Germinal center (tissue), 1 donor: ENCODE measurements around the gene MYZAP.

Experiments
- DNase-seq: peaks from one replicate; pipeline ENCODE4 v3.0.0; 2012; ENCODE audit warnings: mixed read lengths, low spot score

MYZAP gene

DNA sequence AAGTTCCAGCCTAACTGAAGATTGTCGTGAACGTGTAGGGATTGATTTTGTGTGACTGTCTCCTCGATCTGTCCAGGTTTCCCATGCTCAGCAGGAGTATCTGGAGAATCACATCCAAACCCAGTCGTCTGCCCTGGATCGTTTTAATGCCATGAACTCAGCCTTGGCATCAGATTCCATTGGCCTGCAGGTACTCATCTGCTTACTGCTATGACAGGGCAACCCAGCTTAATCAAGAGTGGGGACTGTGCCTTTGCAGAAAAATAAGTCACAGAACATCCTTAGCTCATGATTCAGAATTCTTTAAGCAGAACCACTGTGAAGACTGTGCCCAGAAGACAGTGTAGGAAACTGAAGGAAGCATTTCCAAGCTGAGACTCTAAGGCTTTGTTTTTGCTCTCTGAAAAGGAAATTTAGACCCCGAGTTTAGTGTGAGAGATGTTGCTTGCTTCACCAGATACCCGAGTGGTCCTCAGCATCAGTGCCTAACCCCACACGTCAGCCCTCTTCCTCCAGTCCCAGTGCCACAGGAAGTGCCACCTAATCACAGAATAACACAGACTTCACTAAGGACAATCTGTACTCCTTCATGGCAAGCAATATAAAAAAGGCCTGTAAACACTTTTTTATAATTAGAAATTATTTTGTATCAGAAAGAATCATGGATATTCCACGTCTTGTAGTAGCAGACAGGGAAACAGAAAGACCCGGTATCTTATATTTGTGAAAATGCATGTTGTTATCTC, 34.2 kb downstream of the MYZAP start:
- no peak for DNase-seq

GRCh38 chr15:57626713-57627440, 35.2 kb downstream of the MYZAP start:
- no peak for DNase-seq

- no peak for DNase-seq
Measured at GRCh38 chr15:57631386-57632110, 39.8 kb downstream of the MYZAP start.

DNA sequence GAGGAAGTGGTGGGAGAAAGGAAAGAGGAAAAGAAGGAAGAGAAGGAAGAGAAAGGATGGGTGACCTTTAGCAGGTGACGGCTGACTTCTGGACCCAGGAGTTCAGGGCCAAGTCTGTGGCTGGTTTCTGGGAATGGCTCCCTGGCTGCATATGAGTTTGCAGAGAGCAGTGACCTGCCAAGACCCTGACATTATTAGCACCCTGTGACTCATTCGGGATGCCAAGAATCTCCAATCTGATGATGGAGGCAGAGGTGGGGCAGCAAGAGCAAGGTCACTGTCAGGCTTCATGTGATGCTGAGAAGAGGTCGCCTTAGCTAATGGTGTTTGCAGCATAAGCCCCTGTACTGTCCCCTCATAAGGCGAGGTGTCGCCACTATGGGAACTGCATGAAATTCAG, 42.6 kb downstream of the MYZAP start:
- DNase-seq = no peak

DNA sequence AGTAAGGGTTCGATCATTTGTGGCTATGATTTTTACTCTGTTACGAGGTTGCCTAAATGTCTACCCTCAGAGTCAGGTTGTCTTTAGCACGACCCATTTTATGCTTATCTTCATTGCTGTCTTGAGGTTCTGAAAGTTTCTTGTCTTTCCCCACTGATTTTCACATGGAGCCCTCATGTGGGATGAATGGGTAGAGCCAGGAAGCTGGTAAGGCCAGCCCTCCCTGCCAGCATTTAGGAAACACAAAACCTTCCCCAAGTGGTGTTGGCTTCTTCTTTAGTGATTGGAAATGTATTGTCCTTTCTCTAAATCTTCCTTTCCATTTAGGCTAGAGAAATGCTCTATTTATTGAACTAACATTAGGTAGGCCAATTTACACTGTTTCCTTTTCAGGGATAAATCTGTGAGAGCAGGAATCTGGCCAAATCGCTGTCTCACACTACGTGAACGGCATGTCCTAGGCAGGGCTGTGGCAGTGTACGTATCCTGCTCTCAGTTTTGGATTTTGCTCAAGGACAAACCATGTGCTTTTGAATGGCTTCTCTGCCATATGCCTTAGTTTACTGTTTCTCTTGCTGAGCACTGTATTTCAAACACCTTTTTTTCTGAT, 43.7 kb downstream of the MYZAP start:
- no peak for DNase-seq

GRCh38 chr15:57637846-57638245, 46.1 kb downstream of the MYZAP start:
- DNase-seq = no peak

GRCh38 chr15:57639306-57639705, 47.6 kb downstream of the MYZAP start:
- no peak for DNase-seq

DNA sequence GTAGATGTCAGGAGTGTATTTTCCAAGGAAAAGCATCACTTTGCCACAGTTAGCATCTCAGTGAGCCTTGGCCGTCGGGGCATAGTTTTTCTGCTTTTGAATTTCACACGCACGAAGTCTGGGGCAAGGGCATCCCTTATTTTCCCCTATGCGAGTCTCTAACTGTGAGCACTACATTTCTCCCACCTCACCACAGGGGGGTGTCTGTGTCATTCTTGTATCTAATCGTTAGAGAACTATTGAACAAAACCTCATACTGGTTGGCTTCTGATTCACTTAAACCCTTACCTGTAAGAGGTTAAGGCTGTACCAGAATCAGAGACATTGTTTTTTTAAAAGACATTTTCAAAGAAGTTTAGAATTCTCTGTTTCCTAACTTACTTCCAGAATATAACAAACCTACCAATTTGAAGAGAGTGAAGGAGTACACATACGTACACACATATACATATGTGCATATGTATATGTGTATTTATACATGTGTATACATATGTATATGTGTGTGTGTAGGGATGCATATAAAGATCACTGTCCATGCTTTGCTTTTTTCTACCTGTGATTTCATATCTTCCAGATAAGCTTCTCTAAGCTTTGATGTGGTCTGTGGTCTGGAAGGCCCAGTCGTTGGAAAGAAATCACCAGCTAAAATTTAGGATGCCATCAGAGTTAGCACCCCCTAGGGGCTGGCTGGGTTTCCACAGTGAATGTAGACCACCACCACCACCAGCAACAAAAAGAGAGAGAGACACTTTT, 49.4 kb downstream of the MYZAP start:
- DNase-seq = peak; percentile 8

- no peak for DNase-seq
Measured at GRCh38 chr15:57643826-57644225, 52.1 kb downstream of the MYZAP start.

DNA sequence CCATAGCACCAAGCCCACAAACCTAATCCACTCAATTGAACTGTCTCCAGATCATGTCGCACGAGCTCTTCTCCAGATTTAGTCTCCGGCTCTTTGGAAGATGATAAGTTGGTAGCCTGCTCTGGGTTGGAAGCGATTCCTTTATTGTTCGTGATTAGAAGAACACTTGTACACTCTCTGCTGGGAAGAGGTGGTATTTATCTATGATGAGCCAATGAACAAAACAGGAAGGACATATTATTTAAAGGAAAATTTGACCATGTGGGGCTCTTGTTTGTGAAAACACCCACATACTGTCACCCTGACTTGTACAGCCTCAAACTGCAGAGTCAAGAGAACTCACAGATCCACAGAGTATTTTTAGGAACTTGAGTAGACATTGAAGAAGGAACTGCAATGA, 54.4 kb downstream of the MYZAP start:
- no peak for DNase-seq

DNA sequence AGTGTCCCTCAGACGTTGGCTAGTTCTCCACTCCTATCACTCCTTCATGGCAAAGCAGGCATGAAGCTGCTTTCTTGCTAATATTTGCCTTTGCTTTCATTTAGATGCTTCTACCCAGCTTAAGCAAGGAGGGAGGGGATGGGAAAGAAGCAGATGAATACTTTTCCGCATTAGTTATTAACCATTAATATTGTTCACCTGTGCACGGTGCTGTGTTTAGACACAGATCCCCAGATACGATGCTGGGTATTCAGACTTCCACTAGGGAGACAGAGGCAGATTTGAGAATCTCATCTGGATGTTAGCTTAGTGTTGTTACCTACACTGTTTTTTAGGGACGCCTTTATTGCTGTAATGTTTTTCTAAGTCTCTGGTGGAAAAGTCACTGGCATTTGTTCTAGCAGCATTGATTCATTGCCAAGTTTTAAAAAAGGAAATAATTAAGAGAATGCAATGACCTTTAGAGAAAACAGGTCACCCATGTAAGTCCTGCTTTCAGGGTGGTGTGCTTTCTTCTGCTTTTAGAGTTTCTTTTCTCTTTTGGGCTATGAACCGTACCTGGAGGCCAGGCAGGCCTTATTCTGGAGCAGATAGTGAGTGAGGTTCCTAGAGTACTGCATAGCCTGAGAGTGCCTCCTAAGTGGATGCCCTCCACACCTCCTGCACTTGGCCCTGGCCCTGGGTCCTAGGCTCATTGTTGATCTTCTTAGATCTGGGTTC, 55.5 kb downstream of the MYZAP start:
- no peak for DNase-seq

DNA sequence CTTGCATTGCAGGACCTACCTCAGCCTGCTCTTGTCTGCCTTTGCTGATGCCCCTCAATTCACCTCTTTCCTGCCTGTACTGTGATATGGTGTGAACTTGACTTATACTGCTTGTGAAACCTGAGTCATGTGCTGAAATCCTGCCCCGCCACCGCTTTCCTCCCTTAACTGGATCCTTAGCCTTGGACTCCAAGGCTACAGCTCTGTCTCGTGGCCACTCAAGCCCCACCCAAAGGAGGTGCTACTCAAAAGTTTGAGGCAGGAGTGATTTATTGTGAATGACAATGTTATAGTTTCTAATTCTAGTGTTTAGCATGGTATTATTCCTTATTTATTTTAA, 56.1 kb downstream of the MYZAP start:
- no peak for DNase-seq

- DNase-seq = no peak
Measured at GRCh38 chr15:57649138-57649537, 57.4 kb downstream of the MYZAP start.

GRCh38 chr15:57651445-57651844, 59.7 kb downstream of the MYZAP start:
- DNase-seq = no peak

DNA sequence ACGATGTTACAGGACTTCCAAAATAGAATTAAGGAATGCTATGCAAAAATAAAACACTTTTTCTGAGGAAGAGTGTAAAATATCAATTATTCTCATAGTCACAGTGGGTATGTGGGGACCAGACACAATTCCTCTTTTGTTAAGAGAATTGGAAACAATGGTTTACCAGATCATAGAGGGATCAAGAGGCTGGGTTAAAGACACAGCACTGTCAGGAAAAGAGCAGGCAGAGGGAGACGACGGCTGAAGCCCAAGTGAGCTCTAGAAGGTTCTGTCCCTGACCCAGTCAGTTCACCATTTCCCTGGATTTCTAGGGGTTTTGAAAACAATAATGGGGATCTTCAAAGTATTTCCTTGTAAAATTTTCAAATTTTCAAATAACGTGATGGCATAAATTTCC, 60.8 kb downstream of the MYZAP start:
- no peak for DNase-seq

GRCh38 chr15:57654153-57654852, 62.6 kb downstream of the MYZAP start:
- DNase-seq = no peak

GRCh38 chr15:57655053-57655452, 63.3 kb downstream of the MYZAP start:
- DNase-seq = no peak

GRCh38 chr15:57655809-57656208, 64.1 kb downstream of the MYZAP start:
- DNase-seq = no peak

GRCh38 chr15:57656434-57656833, 64.7 kb downstream of the MYZAP start:
- no peak for DNase-seq

GRCh38 chr15:57657619-57658018, 65.9 kb downstream of the MYZAP start:
- no peak for DNase-seq
